HCT116 (cell line): ENCODE data around the gene SSU72. TPM values are rescaled to one million over a fixed set of nuclear protein-coding genes. Genes with fewer than 3 reads are reported as not detected.

ENCODE experiments used
- ATAC-seq: fragments of 200-7000 bp; cut with Tn5 transposase; 2 replicates; pipeline ENCODE4 v1.9.1; 2020; ENCODE audit warnings: mild to moderate bottlenecking, moderate library complexity
- BruUV-seq: library from RNA; stranded (reverse); fragments of 400-500 nt; replicated peaks from 2 replicates; lab custom pipeline; 2021; lab: Mats Ljungman, UMichigan
- CTCF ChIA-PET: fragments of 300-600 bp; sonication (Branson Sonifier 250); formaldehyde crosslinking; loops from one replicate; lab custom pipeline; 2021; ENCODE audit warnings: antibody characterized with exemption; lab: Charles Lee
- POLR2A ChIA-PET: fragments of 300-600, 350-600 bp; sonication (Branson Sonifier 250); formaldehyde crosslinking; loops from one replicate; lab custom pipeline; 2021; ENCODE audit warnings: antibody characterized with exemption; lab: Charles Lee
- RAD21 ChIA-PET, 2 experiments: fragments of 300-600 bp; sonication (Branson Sonifier 250); formaldehyde crosslinking; loops; one replicate each; lab custom pipeline; 2023; ENCODE audit warnings: low total read pairs in 2 of 2; ENCODE audit not compliant: uncharacterized antibody in 2 of 2, unreplicated experiment in 2 of 2, low non-redundant PET in 1 of 2; lab: Charles Lee
- DNase-seq: peaks from one replicate; pipeline ENCODE4 v3.0.0-alpha.2; 2010; ENCODE audit warnings: low read depth, low spot score
- H2AFZ ChIP-seq: fragments of 200-600 bp; shearing (Covaris generic), sonication (generic); 2 replicates; pipeline ENCODE4 v1.6.1; 2017; ENCODE audit warnings: low read depth, mixed run types, mixed read lengths, antibody characterized with exemption, low read length; ENCODE audit not compliant: poor library complexity, severe bottlenecking
- H3K27ac ChIP-seq: 2 replicates; pipeline ENCODE4 v1.5.1; 2012; ENCODE audit warnings: low read depth, low read length
- H3K27me3 ChIP-seq: fragments of 200-600 bp; sonication (generic); 2 replicates; pipeline ENCODE4 v1.6.1; 2016; ENCODE audit warnings: mixed run types, low read length, mixed read lengths; ENCODE audit not compliant: insufficient read depth
- H3K36me3 ChIP-seq, 2 experiments: fragments of 200-500 bp in 1 of 2; fragments of 200-600 bp in 1 of 2; sonication (Bioruptor generic) in 1 of 2; sonication (generic) in 1 of 2; 2 replicates each; pipeline versions ENCODE4 v1.5.1 to v1.6.1; 2014 to 2016; ENCODE audit warnings: low read length in 2 of 2, inconsistent platforms in 1 of 2, mixed read lengths in 1 of 2, mixed run types in 1 of 2; ENCODE audit not compliant: insufficient read depth in 2 of 2, control insufficient read depth in 1 of 2
- H3K4me1 ChIP-seq, 2 experiments: fragments of 200-600 bp in 1 of 2; sonication (generic) in 1 of 2; 2 replicates each; pipeline versions ENCODE4 v1.5.1 to v1.6.1; 2012 to 2017; ENCODE audit warnings: low read length in 2 of 2, inconsistent platforms in 1 of 2, mild to moderate bottlenecking in 1 of 2, mixed read lengths in 1 of 2, mixed run types in 1 of 2, moderate library complexity in 1 of 2; ENCODE audit not compliant: insufficient read depth in 2 of 2, control insufficient read depth in 1 of 2
- H3K4me2 ChIP-seq: fragments of 200-600 bp; sonication (generic); 2 replicates; pipeline ENCODE4 v1.6.1; 2017; ENCODE audit warnings: mixed run types, low read length, mixed read lengths
- H3K4me3 ChIP-seq, 2 experiments: fragments of 200-600 bp in 1 of 2; sonication (generic) in 1 of 2; replicated peaks in 1 of 2; 2 replicates each; pipeline ENCODE4 v1.5.1; 2011 to 2016; ENCODE audit warnings: low read length in 2 of 2, control low read depth in 1 of 2, low read depth in 1 of 2, mild to moderate bottlenecking in 1 of 2, mixed read lengths in 1 of 2, mixed run types in 1 of 2
- H3K79me2 ChIP-seq: fragments of 200-600 bp; sonication (generic); 2 replicates; pipeline ENCODE4 v1.6.1; 2017; ENCODE audit warnings: mild to moderate bottlenecking, mixed run types, low read length, moderate library complexity, mixed read lengths; ENCODE audit not compliant: insufficient read depth
- H3K9ac ChIP-seq: fragments of 200-600 bp; sonication (generic); 2 replicates; pipeline ENCODE4 v1.6.1; 2016; ENCODE audit warnings: low read length, mixed read lengths
- H3K9me2 ChIP-seq: fragments of 200-600 bp; sonication (generic), shearing (Covaris generic); 2 replicates; pipeline ENCODE4 v1.6.1; 2017; ENCODE audit warnings: mixed run types, mild to moderate bottlenecking, moderate library complexity; ENCODE audit not compliant: insufficient read depth
- H3K9me3 ChIP-seq, 2 experiments: fragments of 200-500 bp in 1 of 2; fragments of 200-600 bp in 1 of 2; sonication (Bioruptor generic) in 1 of 2; sonication (generic) in 1 of 2; 2 replicates each; pipeline ENCODE4 v1.6.1; 2014 to 2017; ENCODE audit warnings: low read length in 2 of 2, mixed read lengths in 2 of 2, inconsistent platforms in 1 of 2, low read depth in 1 of 2, mild to moderate bottlenecking in 1 of 2, mixed run types in 1 of 2, moderate library complexity in 1 of 2; ENCODE audit not compliant: control insufficient read depth in 1 of 2, insufficient read depth in 1 of 2
- H4K20me1 ChIP-seq: fragments of 200-600 bp; sonication (generic), shearing (Covaris generic); 2 replicates; pipeline ENCODE4 v1.6.1; 2017; ENCODE audit warnings: mixed run types, mild to moderate bottlenecking, moderate library complexity; ENCODE audit not compliant: insufficient read depth
- CBX3 ChIP-seq: IDR thresholded peaks from 2 replicates; pipeline ENCODE4 v1.6.1; 2012; ENCODE audit warnings: low read depth
- EGR1 ChIP-seq: IDR thresholded peaks from 2 replicates; pipeline ENCODE4 v1.6.1; 2012; ENCODE audit warnings: low read depth
- EZH2 ChIP-seq: fragments of 200-600 bp; sonication (generic); IDR thresholded peaks from 2 replicates; pipeline ENCODE4 v1.6.1; 2017; ENCODE audit warnings: antibody characterized with exemption, mixed run types
- EZH2phosphoT487 ChIP-seq: fragments of 200-600 bp; IDR thresholded peaks from 2 replicates; pipeline ENCODE4 v1.6.1; 2018; ENCODE audit warnings: antibody characterized with exemption, borderline replicate concordance
- FOSL1 ChIP-seq: IDR thresholded peaks from 2 replicates; pipeline ENCODE4 v1.6.1; 2012; ENCODE audit warnings: low read depth
- JUND ChIP-seq: IDR thresholded peaks from 2 replicates; pipeline ENCODE4 v1.6.1; 2012
- MAX ChIP-seq: IDR thresholded peaks from 2 replicates; pipeline ENCODE4 v1.6.1; 2012
- POLR2A ChIP-seq: IDR thresholded peaks from 2 replicates; pipeline ENCODE4 v1.7.0; 2011; ENCODE audit warnings: borderline replicate concordance; ENCODE audit not compliant: insufficient read depth, insufficient read length; ENCODE audit errors: extremely low read depth
- SIN3A ChIP-seq: IDR thresholded peaks from 2 replicates; pipeline ENCODE4 v1.6.1; 2012; ENCODE audit warnings: low read depth
- SRF ChIP-seq: IDR thresholded peaks from 2 replicates; pipeline ENCODE4 v1.6.1; 2012; ENCODE audit warnings: low read depth
- TCF7L2 ChIP-seq: IDR thresholded peaks from 2 replicates; pipeline ENCODE4 v1.7.0; 2011; ENCODE audit warnings: borderline replicate concordance, inconsistent platforms; ENCODE audit not compliant: insufficient read depth, insufficient read length; ENCODE audit errors: extremely low read depth
- YY1 ChIP-seq: IDR thresholded peaks from 2 replicates; pipeline ENCODE4 v1.6.1; 2011; ENCODE audit warnings: low read length, low read depth, moderate library complexity, mild to moderate bottlenecking; ENCODE audit not compliant: insufficient replicate concordance; ENCODE audit errors: extremely low read depth
- ZBTB33 ChIP-seq: IDR thresholded peaks from 2 replicates; pipeline ENCODE4 v1.6.1; 2011; ENCODE audit warnings: mild to moderate bottlenecking, low read length, moderate library complexity; ENCODE audit not compliant: insufficient replicate concordance; ENCODE audit errors: extremely low read depth
- ZFX ChIP-seq: fragments of 450-650 bp; IDR thresholded peaks from 2 replicates; pipeline ENCODE4 v1.6.1; 2017
- intact Hi-C: fragments of 100-400 bp; cut with micrococcal nuclease; formaldehyde crosslinking; loops from 2 replicates; pipeline ENCODE4 v1.10.0; 2022
- total RNA-seq: library from RNA; stranded (reverse); gene quantifications from one replicate; pipeline ENCODE4 v1.2.1, GENCODE V29; 2021; ENCODE audit not compliant: unreplicated experiment
- TF ChIP-seq, protein P1 (sequence below): IDR thresholded peaks from 2 replicates; pipeline ENCODE4 v1.6.1; 2012; ENCODE audit warnings: low read depth

Gene SSU72
- total RNA-seq, 1 experiment from 2014 or later, result 134 TPM

GRCh38 chr1:1538989-1539309 is 35.7 kb downstream of the SSU72 start:
- CTCF ChIA-PET, result no interaction called here

DNA sequence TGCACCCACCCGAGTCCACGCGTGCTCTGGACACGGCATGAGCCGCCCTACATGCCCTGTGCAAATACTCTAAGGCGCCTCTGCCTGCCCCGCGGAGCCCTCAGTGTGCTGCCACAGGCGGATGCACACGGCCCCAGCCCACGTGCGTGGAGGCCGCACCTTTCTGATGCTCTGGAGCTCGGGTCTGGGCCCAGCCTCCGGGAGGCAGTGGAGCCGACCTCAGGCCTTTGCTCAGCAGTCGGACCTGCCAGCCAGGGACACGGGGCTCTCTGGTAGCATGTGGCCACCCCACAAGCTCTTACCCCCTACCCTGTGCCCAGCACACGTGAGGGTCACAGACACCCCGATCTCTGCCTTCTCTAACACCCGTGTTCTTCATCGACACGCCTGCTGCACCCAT is 36.3 kb downstream of the SSU72 start:
- ChIA-PET POLR2A (no interaction called here), CTCF (no interaction called here), RAD21 (no interaction called here)
- no peaks in the 10 kb centered on the region for H3K9me3 ChIP-seq
- H3K27ac ChIP-seq, result no peak overlapping the region
- no peak overlapping the region for H3K9ac ChIP-seq
- H3K4me2 ChIP-seq, result no peak overlapping the region
- H3K4me1 ChIP-seq, result no peaks in the 10 kb centered on the region
- no TSS peak for BruUV-seq
- no peaks in the 10 kb centered on the region for H3K9me2 ChIP-seq
- no peaks in the 10 kb centered on the region for H4K20me1 ChIP-seq
- H3K36me3 ChIP-seq, result no peaks in the 10 kb centered on the region
- ATAC-seq (no peak), DNase-seq (no peak)
- no peak overlapping the region for H3K4me3 ChIP-seq
- H2AFZ ChIP-seq, result no peak overlapping the region
- no peaks in the 10 kb centered on the region for H3K27me3 ChIP-seq
- intact Hi-C loops, result no loop called here
- H3K79me2 ChIP-seq, result no peaks in the 10 kb centered on the region
- TF ChIP-seq SRF (no peak), YY1 (no peak), JUND (no peak), EZH2 (no peak), MAX (no peak), TCF7L2 (no peak), FOSL1 (no peak), EGR1 (no peak), EZH2phosphoT487 (no peak), CBX3 (no peak), POLR2A (no peak), ZFX (no peak), SIN3A (no peak)
- TF ChIP-seq, protein P1, sequence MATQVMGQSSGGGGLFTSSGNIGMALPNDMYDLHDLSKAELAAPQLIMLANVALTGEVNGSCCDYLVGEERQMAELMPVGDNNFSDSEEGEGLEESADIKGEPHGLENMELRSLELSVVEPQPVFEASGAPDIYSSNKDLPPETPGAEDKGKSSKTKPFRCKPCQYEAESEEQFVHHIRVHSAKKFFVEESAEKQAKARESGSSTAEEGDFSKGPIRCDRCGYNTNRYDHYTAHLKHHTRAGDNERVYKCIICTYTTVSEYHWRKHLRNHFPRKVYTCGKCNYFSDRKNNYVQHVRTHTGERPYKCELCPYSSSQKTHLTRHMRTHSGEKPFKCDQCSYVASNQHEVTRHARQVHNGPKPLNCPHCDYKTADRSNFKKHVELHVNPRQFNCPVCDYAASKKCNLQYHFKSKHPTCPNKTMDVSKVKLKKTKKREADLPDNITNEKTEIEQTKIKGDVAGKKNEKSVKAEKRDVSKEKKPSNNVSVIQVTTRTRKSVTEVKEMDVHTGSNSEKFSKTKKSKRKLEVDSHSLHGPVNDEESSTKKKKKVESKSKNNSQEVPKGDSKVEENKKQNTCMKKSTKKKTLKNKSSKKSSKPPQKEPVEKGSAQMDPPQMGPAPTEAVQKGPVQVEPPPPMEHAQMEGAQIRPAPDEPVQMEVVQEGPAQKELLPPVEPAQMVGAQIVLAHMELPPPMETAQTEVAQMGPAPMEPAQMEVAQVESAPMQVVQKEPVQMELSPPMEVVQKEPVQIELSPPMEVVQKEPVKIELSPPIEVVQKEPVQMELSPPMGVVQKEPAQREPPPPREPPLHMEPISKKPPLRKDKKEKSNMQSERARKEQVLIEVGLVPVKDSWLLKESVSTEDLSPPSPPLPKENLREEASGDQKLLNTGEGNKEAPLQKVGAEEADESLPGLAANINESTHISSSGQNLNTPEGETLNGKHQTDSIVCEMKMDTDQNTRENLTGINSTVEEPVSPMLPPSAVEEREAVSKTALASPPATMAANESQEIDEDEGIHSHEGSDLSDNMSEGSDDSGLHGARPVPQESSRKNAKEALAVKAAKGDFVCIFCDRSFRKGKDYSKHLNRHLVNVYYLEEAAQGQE, result no peak

More at GRCh38 chr1:1538989-1539309, 35.7 kb downstream of the SSU72 start:
- ChIA-PET RAD21 (no interaction called here), POLR2A (no interaction called here)
- no peak overlapping the region for H3K4me3 ChIP-seq
- no peak overlapping the region for H3K4me2 ChIP-seq
- no peaks in the 10 kb centered on the region for H3K4me1 ChIP-seq
- no peaks in the 10 kb centered on the region for H3K9me2 ChIP-seq
- no TSS peak for BruUV-seq
- no peak for ATAC-seq
- intact Hi-C loops, result no loop called here
- no peaks in the 10 kb centered on the region for H4K20me1 ChIP-seq
- no peaks in the 10 kb centered on the region for H3K79me2 ChIP-seq
- no peak for TF ChIP-seq ZBTB33
- TF ChIP-seq POLR2A, result no peak
- no peaks in the 10 kb centered on the region for H3K36me3 ChIP-seq
- H2AFZ ChIP-seq, result no peak overlapping the region
- no peaks in the 10 kb centered on the region for H3K9me3 ChIP-seq
- H3K9ac ChIP-seq, result no peak overlapping the region
- no peak overlapping the region for H3K27ac ChIP-seq
- no peaks in the 10 kb centered on the region for H3K27me3 ChIP-seq
- DNase-seq, result no peak
